Spinal cord (tissue), 10 donors: ENCODE results near the gene NR1D2. TPM values are rescaled to one million over a fixed set of nuclear protein-coding genes. Genes with fewer than 3 reads are reported as not detected.

Source experiments
- DNase-seq, 6 donors: peaks; one replicate each; pipeline versions ENCODE4 v3.0.0 to v3.0.0-alpha.2; 2013 to 2015; ENCODE audit warnings: low spot score in 6 of 6, low read depth in 4 of 6
- H3K27ac ChIP-seq: one replicate; pipeline ENCODE4 v1.5.1; 2013; ENCODE audit warnings: low read depth, low read length, control low read depth
- H3K27me3 ChIP-seq: one replicate; pipeline ENCODE4 v1.6.1; 2013; ENCODE audit warnings: low read length; ENCODE audit not compliant: control insufficient read depth, insufficient read depth
- H3K36me3 ChIP-seq: one replicate; pipeline ENCODE4 v1.6.1; 2013; ENCODE audit warnings: low read length; ENCODE audit not compliant: control insufficient read depth, insufficient read depth
- H3K4me1 ChIP-seq: one replicate; pipeline ENCODE4 v1.6.1; 2013; ENCODE audit warnings: low read length; ENCODE audit not compliant: control insufficient read depth, insufficient read depth
- H3K4me3 ChIP-seq: one replicate; pipeline ENCODE4 v1.5.1; 2013; ENCODE audit warnings: low read depth, low read length, control low read depth
- H3K9me3 ChIP-seq: one replicate; pipeline ENCODE4 v1.6.1; 2013; ENCODE audit warnings: low read length; ENCODE audit not compliant: control insufficient read depth, insufficient read depth
- WGBS: methylation state at CpG from one replicate; pipeline ENCODE4 v1.1.5; 2013; ENCODE audit warnings: missing lambda C conversion rate; ENCODE audit not compliant: insufficient coverage; 5-methylcytosine and 5-hydroxymethylcytosine counted together
- polyA plus RNA-seq, 2 donors: library from polyadenylated mRNA; unstranded; fragments of 120-200 nt; gene quantifications; one replicate each; pipeline ENCODE4 v1.2.1, GENCODE V29; 2013; ENCODE audit not compliant: insufficient read length in 2 of 2
- total RNA-seq, 2 donors: library from RNA; depleted of rRNA in 1 of 2; stranded (reverse); fragments of 120-200 nt in 1 of 2; fragments of >200 nt in 1 of 2; gene quantifications; one replicate each; pipeline versions ENCODE4 v1.2.3 to v1.2.4, GENCODE V29; 2013 to 2014
- donor health status: healthy.

NR1D2 gene
- total and polyA plus RNA-seq, 4 donors = 26.2 to 70.9 (median 43.3) TPM

DNA sequence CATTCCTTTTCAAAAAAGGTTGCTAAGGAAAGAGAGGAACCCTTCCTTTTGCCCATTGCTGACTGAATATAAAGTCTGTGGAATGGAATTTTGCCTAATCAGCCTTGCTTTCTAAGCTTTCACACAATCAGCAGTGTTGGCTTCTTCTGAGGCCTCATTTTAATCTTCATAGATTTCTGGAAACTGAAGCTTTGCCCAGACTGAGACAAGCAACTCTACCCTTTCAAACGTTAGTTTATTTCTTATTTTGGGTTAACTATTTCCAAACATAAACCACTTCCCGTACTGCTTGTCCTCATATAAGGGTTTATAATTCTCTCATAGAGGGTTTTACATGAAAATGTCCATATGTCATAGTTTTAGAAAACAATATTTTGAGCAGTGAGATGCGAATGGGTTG, 82.9 kb downstream of the NR1D2 start:
- no peaks in the 10 kb centered on the region for H3K36me3 ChIP-seq
- H3K27ac ChIP-seq = no peak overlapping the region
- WGBS = no CpG with 5 or more reads among the region's 3 CpGs
- DNase-seq = peak in 2 of 6 donors; percentile 7 to 85
- no peak overlapping the region for H3K4me3 ChIP-seq
- H3K4me1 ChIP-seq = no peaks in the 10 kb centered on the region
- no peaks in the 10 kb centered on the region for H3K27me3 ChIP-seq
- H3K9me3 ChIP-seq = peaks cover 1% of the 10 kb centered on the region

Other genes with a start within 250 kb of the NR1D2 start
- 100 to 1,000 TPM in 1 of 2 donors, 10 to 100 TPM in 1; 91.4 to 119 TPM for gene UBE2E1, start 139.3 kb upstream of the NR1D2 start, total RNA-seq
- 100 to 1,000 TPM; 155 to 182 TPM for gene UBE2E1, start 139.3 kb upstream of the NR1D2 start, polyA plus RNA-seq
- gene NKIRAS1, start 28.3 kb upstream of the NR1D2 start, total RNA-seq = 10 to 100 TPM; 23.4 to 45.8 TPM
- gene NKIRAS1, start 28.3 kb upstream of the NR1D2 start, polyA plus RNA-seq = 10 to 100 TPM; 45.9 to 53.4 TPM
- 1,000 to 10,000 TPM; 1,637 to 1,807 TPM for gene RPL15, start 28.2 kb upstream of the NR1D2 start, total RNA-seq
- gene RPL15, start 28.2 kb upstream of the NR1D2 start, polyA plus RNA-seq = 1,000 to 10,000 TPM; 1,639 to 1,699 TPM